HEK293 (cell line): Measurements from ENCODE around the gene EVI5.

ENCODE experiments used
- CTCF ChIA-PET: fragments of 350-600 bp; formaldehyde crosslinking; extraction: SDS; loops from one replicate; lab custom pipeline; 2021; ENCODE audit warnings: antibody characterized with exemption; lab: Yijun Ruan, JAX
- POLR2A ChIA-PET: fragments of 300-600 bp; formaldehyde crosslinking; extraction: SDS; loops from one replicate; lab custom pipeline; 2020; ENCODE audit warnings: antibody characterized with exemption, inconsistent platforms; lab: Yijun Ruan, JAX
- H3K27ac ChIP-seq: fragments of 200-500 bp; sonication (Bioruptor generic); 2 replicates; pipeline ENCODE4 v1.5.1; 2014; ENCODE audit warnings: low read depth, low read length, control low read depth, inconsistent platforms; ENCODE audit errors: extremely low read depth
- H3K36me3 ChIP-seq, 2 experiments: fragments of 200-500 bp in 1 of 2; sonication (Bioruptor generic) in 1 of 2; 1 replicate in 1 of 2; 2 replicates in 1 of 2; pipeline ENCODE4 v1.5.1; 2014 to 2017; ENCODE audit warnings: inconsistent platforms in 2 of 2, low read length in 2 of 2; ENCODE audit not compliant: control insufficient read depth in 2 of 2, insufficient read depth in 1 of 2
- H3K4me1 ChIP-seq: fragments of 200-500 bp; sonication (Bioruptor generic); 2 replicates; pipeline ENCODE4 v1.5.1; 2014; ENCODE audit warnings: mild to moderate bottlenecking, low read length, inconsistent platforms; ENCODE audit not compliant: control insufficient read depth, insufficient read depth
- H3K4me3 ChIP-seq: 2 replicates; pipeline ENCODE4 v1.5.1; 2011; ENCODE audit warnings: low read depth, mild to moderate bottlenecking, control low read depth, low read length, moderate library complexity
- H3K9me3 ChIP-seq: fragments of 200-500 bp; sonication (Bioruptor generic); 2 replicates; pipeline ENCODE4 v1.5.1; 2014; ENCODE audit warnings: low read depth, low read length, inconsistent platforms; ENCODE audit not compliant: control insufficient read depth, insufficient read depth
- SP7 ChIP-seq: fragments of 450-650 bp; formaldehyde crosslinking; IDR thresholded peaks from 2 replicates; pipeline ENCODE4 v1.5.1; 2016; ENCODE audit warnings: missing biosample characterization, missing genetic modification characterization
- ZFHX2 ChIP-seq: fragments of 450-650 bp; formaldehyde crosslinking; conservative IDR thresholded peaks from 2 replicates; pipeline ENCODE4 v1.5.1; 2016; ENCODE audit warnings: missing biosample characterization, missing genetic modification characterization
- ZNF335 ChIP-seq: fragments of 450-650 bp; formaldehyde crosslinking; conservative IDR thresholded peaks from 2 replicates; pipeline ENCODE4 v1.5.1; 2016; ENCODE audit warnings: missing biosample characterization, missing genetic modification characterization
- ZNF561 ChIP-seq: fragments of 450-650 bp; IDR thresholded peaks from 2 replicates; pipeline ENCODE4 v1.5.1; 2018; ENCODE audit warnings: missing biosample characterization, missing genetic modification characterization, borderline replicate concordance
- ZNF654 ChIP-seq: fragments of 450-650 bp; formaldehyde crosslinking; IDR thresholded peaks from 2 replicates; pipeline ENCODE4 v1.5.1; 2016; ENCODE audit warnings: low read depth, missing biosample characterization, missing genetic modification characterization
- ZNF707 ChIP-seq: fragments of 450-650 bp; formaldehyde crosslinking; IDR thresholded peaks from 2 replicates; pipeline ENCODE4 v1.5.1; 2016; ENCODE audit warnings: missing biosample characterization, missing genetic modification characterization
- TF ChIP-seq, protein P1 (sequence below): fragments of 450-650 bp; formaldehyde crosslinking; conservative IDR thresholded peaks from 2 replicates; pipeline ENCODE4 v1.5.1; 2016; ENCODE audit warnings: low read depth, missing biosample characterization, missing genetic modification characterization
- TF ChIP-seq, protein P2 (sequence below): fragments of 450-650 bp; formaldehyde crosslinking; IDR thresholded peaks from 2 replicates; pipeline ENCODE4 v1.5.1; 2016; ENCODE audit warnings: missing biosample characterization, missing genetic modification characterization

EVI5 gene

DNA sequence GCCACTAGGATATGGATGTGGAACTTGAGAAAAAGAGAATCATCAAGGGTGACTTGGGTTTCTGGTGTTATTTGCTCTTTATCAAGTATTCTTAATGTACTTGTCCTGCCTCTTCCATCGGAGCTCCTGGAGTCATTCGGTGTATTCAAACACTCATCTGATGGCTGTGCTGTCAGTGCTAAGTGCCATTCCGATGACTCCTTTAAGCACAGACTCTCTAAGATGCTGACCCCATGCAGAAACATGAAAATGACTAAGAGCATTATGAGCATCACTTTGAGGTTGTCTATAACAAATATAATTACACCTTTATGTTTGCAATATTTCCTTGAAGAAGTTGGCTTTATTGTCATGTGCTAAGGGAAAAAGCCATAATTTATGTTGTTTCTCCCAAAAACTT, 35.6 kb upstream of the EVI5 start (continued):
- TF ChIP-seq, protein P1, sequence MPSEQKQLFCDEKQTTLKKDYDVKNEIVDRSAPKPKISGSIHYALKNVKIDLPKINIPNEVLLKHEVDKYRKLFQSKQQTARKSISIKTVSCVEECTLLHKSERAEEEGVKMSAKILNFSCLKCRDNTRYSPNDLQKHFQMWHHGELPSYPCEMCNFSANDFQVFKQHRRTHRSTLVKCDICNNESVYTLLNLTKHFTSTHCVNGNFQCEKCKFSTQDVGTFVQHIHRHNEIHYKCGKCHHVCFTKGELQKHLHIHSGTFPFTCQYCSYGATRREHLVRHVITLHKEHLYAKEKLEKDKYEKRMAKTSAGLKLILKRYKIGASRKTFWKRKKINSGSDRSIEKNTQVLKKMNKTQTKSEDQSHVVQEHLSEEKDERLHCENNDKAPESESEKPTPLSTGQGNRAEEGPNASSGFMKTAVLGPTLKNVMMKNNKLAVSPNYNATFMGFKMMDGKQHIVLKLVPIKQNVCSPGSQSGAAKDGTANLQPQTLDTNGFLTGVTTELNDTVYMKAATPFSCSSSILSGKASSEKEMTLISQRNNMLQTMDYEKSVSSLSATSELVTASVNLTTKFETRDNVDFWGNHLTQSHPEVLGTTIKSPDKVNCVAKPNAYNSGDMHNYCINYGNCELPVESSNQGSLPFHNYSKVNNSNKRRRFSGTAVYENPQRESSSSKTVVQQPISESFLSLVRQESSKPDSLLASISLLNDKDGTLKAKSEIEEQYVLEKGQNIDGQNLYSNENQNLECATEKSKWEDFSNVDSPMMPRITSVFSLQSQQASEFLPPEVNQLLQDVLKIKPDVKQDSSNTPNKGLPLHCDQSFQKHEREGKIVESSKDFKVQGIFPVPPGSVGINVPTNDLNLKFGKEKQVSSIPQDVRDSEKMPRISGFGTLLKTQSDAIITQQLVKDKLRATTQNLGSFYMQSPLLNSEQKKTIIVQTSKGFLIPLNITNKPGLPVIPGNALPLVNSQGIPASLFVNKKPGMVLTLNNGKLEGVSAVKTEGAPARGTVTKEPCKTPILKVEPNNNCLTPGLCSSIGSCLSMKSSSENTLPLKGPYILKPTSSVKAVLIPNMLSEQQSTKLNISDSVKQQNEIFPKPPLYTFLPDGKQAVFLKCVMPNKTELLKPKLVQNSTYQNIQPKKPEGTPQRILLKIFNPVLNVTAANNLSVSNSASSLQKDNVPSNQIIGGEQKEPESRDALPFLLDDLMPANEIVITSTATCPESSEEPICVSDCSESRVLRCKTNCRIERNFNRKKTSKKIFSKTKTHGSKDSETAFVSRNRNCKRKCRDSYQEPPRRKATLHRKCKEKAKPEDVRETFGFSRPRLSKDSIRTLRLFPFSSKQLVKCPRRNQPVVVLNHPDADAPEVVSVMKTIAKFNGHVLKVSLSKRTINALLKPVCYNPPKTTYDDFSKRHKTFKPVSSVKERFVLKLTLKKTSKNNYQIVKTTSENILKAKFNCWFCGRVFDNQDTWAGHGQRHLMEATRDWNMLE, result no peak

DNA sequence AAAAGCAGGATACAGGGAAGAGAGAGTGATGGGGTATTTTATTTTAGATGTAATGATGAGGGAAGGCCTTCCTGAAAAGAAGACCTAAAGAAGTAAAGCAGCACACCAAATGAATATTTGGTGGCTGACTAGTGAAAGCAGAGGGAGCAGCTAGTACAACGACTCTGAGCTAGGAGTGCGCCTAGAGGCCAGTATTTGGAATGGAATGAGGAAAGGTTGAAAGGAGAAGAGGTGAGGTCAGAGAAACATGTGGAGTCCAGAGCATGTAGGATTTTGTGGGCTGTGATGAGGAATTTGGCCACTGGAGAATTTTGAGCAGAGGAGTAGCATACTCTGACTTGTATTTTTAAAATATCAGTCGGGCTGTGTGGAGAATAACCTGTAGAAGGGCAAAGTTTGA, 35.1 kb upstream of the EVI5 start:
- Histone ChIP-seq H3K27ac (no peak overlapping the region), H3K4me1 (no peaks in the 10 kb centered on the region), H3K4me3 (no peak overlapping the region), H3K36me3 (no peaks in the 10 kb centered on the region)
- CTCF ChIA-PET, result interaction anchor here (0.6 to 2.2 kb wide), 4 partner anchors 12 to 71 kb away, joined by 4 to 32 read pairs (median 8); partner anchors contain the start of gene RPL5
- POLR2A ChIA-PET, result interaction anchor here (2.6 kb wide), 1 partner anchor 12 kb away, joined by 19 read pairs; the partner anchor contains the start of gene RPL5
- TF ChIP-seq SP7 (tag by site-specific recombination), result no peak
- TF ChIP-seq ZFHX2 (tag by site-specific recombination), result no peak
- TF ChIP-seq, protein P1, result no peak
- TF ChIP-seq, all 188 proteins: peak for 0
- no peaks in the 10 kb centered on the region for H3K9me3 ChIP-seq

DNA sequence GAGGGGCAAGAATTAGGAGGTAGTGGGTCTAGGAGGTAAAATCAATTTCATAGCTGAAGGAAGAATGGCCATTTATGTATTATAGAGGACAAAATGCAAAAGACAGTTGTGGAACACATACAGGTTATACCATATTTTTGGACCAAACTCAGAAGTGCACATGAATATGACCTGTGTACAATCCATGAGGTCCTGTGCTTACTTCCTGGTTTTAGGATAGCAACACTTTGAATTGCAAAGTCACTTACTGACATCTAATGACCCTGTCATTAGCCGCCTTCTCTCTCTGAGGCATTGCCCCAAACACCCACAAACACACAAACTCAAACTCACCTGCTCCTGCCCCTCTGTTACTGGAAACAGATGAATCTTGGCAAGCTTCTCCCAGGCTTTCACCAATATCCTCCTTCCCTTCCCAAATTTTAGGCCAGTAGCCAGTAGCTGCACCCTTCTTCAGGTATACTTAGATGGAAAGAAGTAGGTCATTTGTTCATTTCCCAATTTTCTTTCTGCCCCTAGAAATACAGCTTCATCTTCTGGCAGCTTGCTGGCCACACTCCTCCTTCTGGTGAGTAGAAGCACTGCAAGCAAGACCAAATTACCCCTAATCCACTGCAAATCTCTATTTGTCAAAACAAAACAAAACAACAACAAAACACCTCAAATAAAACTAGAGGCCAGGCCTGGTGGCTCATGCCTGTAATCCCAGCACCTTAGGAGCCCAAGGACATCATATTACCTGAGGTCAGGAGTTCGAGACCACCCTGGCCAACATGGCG, 33.3 kb upstream of the EVI5 start:
- POLR2A ChIA-PET, result interaction anchor here (1.4 to 2.6 kb wide), 2 partner anchors 14 to 33 kb away, joined by 4 to 19 read pairs; partner anchors contain the start of genes EVI5 and RPL5
- TF ChIP-seq ZNF335 (tag by site-specific recombination) (0 out of 2 replicates have a peak, but pooled peaks have one; percentile 25), ZNF561 (tag by site-specific recombination) (no peak), ZNF707 (no peak), ZNF654 (tag by site-specific recombination) (peak; percentile 16; the same call in 1 of the 2 replicates)
- TF ChIP-seq, protein P2, sequence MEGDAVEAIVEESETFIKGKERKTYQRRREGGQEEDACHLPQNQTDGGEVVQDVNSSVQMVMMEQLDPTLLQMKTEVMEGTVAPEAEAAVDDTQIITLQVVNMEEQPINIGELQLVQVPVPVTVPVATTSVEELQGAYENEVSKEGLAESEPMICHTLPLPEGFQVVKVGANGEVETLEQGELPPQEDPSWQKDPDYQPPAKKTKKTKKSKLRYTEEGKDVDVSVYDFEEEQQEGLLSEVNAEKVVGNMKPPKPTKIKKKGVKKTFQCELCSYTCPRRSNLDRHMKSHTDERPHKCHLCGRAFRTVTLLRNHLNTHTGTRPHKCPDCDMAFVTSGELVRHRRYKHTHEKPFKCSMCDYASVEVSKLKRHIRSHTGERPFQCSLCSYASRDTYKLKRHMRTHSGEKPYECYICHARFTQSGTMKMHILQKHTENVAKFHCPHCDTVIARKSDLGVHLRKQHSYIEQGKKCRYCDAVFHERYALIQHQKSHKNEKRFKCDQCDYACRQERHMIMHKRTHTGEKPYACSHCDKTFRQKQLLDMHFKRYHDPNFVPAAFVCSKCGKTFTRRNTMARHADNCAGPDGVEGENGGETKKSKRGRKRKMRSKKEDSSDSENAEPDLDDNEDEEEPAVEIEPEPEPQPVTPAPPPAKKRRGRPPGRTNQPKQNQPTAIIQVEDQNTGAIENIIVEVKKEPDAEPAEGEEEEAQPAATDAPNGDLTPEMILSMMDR (tag by site-specific recombination), result peak; percentile 27; the same call in 1 of the 2 replicates
- TF ChIP-seq, all 188 proteins: peak for 3
- Histone ChIP-seq H3K9me3 (no peaks in the 10 kb centered on the region), H3K27ac (no peak overlapping the region), H3K36me3 (no peaks in the 10 kb centered on the region), H3K4me1 (no peaks in the 10 kb centered on the region), H3K4me3 (no peak overlapping the region)
- CTCF ChIA-PET, result interaction anchor here (0.5 to 2.6 kb wide), 33 partner anchors 10 to 1019 kb away, joined by 3 to 32 read pairs (median 4); partner anchors contain the start of genes EVI5 and RPL5
